Karpas-422 (cell line): ENCODE results near the gene ZNF221. TPM values are rescaled to one million over a fixed set of nuclear protein-coding genes. Genes with fewer than 3 reads are reported as not detected.

Experiments
- DNase-seq: peaks from one replicate; pipeline ENCODE4 v3.0.0-alpha.2; 2015
- H2AFZ ChIP-seq: fragments of 200-600 bp; sonication (generic); 2 replicates; pipeline ENCODE4 v1.6.1; 2014; ENCODE audit warnings: antibody characterized with exemption, low read length, mixed read lengths
- H3K27ac ChIP-seq: fragments of 200-600 bp; sonication (generic); 2 replicates; pipeline ENCODE4 v1.5.1; 2014; ENCODE audit warnings: mild to moderate bottlenecking, low read length, moderate library complexity
- H3K27me3 ChIP-seq: fragments of 200-600 bp; sonication (generic); 2 replicates; pipeline ENCODE4 v1.6.1; 2014; ENCODE audit warnings: low read length, mixed read lengths
- H3K36me3 ChIP-seq: fragments of 200-600 bp; sonication (generic); 2 replicates; pipeline ENCODE4 v1.6.1; 2014; ENCODE audit warnings: low read length, mixed read lengths; ENCODE audit not compliant: insufficient read depth
- H3K4me1 ChIP-seq: fragments of 200-600 bp; sonication (generic); 2 replicates; pipeline ENCODE4 v1.6.1; 2014; ENCODE audit warnings: mild to moderate bottlenecking, low read length, mixed read lengths
- H3K4me2 ChIP-seq: fragments of 200-600 bp; sonication (generic); 2 replicates; pipeline ENCODE4 v1.6.1; 2014; ENCODE audit warnings: low read length, low read depth, mild to moderate bottlenecking; ENCODE audit not compliant: poor library complexity, severe bottlenecking
- H3K4me3 ChIP-seq: fragments of 200-600 bp; sonication (generic); 2 replicates; pipeline ENCODE4 v1.5.1; 2014; ENCODE audit warnings: mild to moderate bottlenecking, antibody characterized with exemption, low read length, mixed read lengths
- H3K79me2 ChIP-seq: fragments of 200-600 bp; sonication (generic); 2 replicates; pipeline ENCODE4 v1.6.1; 2014; ENCODE audit warnings: mild to moderate bottlenecking, low read length, mixed read lengths
- H3K9ac ChIP-seq: fragments of 200-600 bp; sonication (generic); 2 replicates; pipeline ENCODE4 v1.6.0; 2014; ENCODE audit warnings: low read length
- H3K9me2 ChIP-seq: fragments of 200-600 bp; sonication (generic), shearing (Covaris generic); replicated peaks from 2 replicates; pipeline ENCODE4 v1.6.0; 2014; ENCODE audit warnings: mild to moderate bottlenecking, low read length, moderate library complexity; ENCODE audit not compliant: insufficient read depth
- H3K9me3 ChIP-seq: fragments of 300-700, 200-600 bp; sonication (generic); 2 replicates; pipeline ENCODE4 v1.6.1; 2014; ENCODE audit warnings: low read length, mixed read lengths
- H4K20me1 ChIP-seq: fragments of 200-600 bp; sonication (generic); 2 replicates; pipeline ENCODE4 v1.6.1; 2014; ENCODE audit warnings: mild to moderate bottlenecking, antibody characterized with exemption, low read length, low read depth; ENCODE audit not compliant: insufficient read depth
- total RNA-seq: library from RNA; depleted of rRNA; stranded (reverse); fragments of >200 nt; shearing (Covaris generic); gene quantifications from 2 replicates; pipeline ENCODE4 v1.2.3, GENCODE V29; 2014; ENCODE audit warnings: low replicate concordance

The ZNF221 gene
- total RNA-seq, 1 experiment from 2014 or later, result 0.19 TPM

GRCh38 chr19:43976732-43977131, 25.7 kb downstream of the ZNF221 start:
- Histone ChIP-seq H3K36me3 (no peaks in the 10 kb centered on the region), H3K27ac (no peak overlapping the region), H3K79me2 (no peaks in the 10 kb centered on the region), H3K4me1 (no peaks in the 10 kb centered on the region), H3K4me3 (no peak overlapping the region), H3K27me3 (no peaks in the 10 kb centered on the region), H3K4me2 (no peak overlapping the region), H3K9me3 (no peaks in the 10 kb centered on the region), H3K9me2 (no peaks in the 10 kb centered on the region), H3K9ac (no peak overlapping the region), H2AFZ (no peak overlapping the region), H4K20me1 (no peaks in the 10 kb centered on the region)
- DNase-seq, result no peak

- Histone ChIP-seq H3K4me1 (no peaks in the 10 kb centered on the region), H3K27ac (no peak overlapping the region), H3K79me2 (no peaks in the 10 kb centered on the region), H2AFZ (no peak overlapping the region), H3K9ac (no peak overlapping the region), H3K27me3 (no peaks in the 10 kb centered on the region), H4K20me1 (no peaks in the 10 kb centered on the region), H3K4me3 (no peak overlapping the region), H3K9me2 (no peaks in the 10 kb centered on the region), H3K4me2 (no peak overlapping the region), H3K36me3 (no peaks in the 10 kb centered on the region), H3K9me3 (no peaks in the 10 kb centered on the region)
- DNase-seq, result no peak
These were observed 32.5 kb downstream of the ZNF221 start for GRCh38 chr19:43983544-43983911.

- no peaks in the 10 kb centered on the region for H4K20me1 ChIP-seq
- H3K27ac ChIP-seq, result no peak within 1 kb of the TSS
- no peaks in the 10 kb centered on the region for H3K4me1 ChIP-seq
- H3K4me2 ChIP-seq, result no peak within 1 kb of the TSS
- no peaks in the 10 kb centered on the region for H3K9me3 ChIP-seq
- H3K36me3 ChIP-seq, result no peaks in the 10 kb centered on the region
- H3K27me3 ChIP-seq, result no peaks in the 10 kb centered on the region
- no peak for DNase-seq
- no peaks in the 10 kb centered on the region for H3K79me2 ChIP-seq
- H3K9me2 ChIP-seq, result no peaks in the 10 kb centered on the region
- no peak within 1 kb of the TSS for H2AFZ ChIP-seq
- H3K4me3 ChIP-seq, result no peak within 1 kb of the TSS
- no peak within 1 kb of the TSS for H3K9ac ChIP-seq
These were observed 33.1 kb downstream of the ZNF221 start, which contains the start of gene ZNF155 for GRCh38 chr19:43983912-43984686. TSS of gene ZNF155 (plus strand) at chr19:43984188. CDS start at chr19:43988544, 4,356 bp downstream.

GRCh38 chr19:43984687-43985000, 33.6 kb downstream of the ZNF221 start:
- Histone ChIP-seq H4K20me1 (no peaks in the 10 kb centered on the region), H3K4me1 (no peaks in the 10 kb centered on the region), H3K36me3 (no peaks in the 10 kb centered on the region), H3K4me3 (no peak overlapping the region), H3K27me3 (no peaks in the 10 kb centered on the region), H3K9me2 (no peaks in the 10 kb centered on the region), H3K9ac (no peak overlapping the region), H3K27ac (no peak overlapping the region), H3K79me2 (no peaks in the 10 kb centered on the region), H2AFZ (no peak overlapping the region), H3K9me3 (no peaks in the 10 kb centered on the region), H3K4me2 (no peak overlapping the region)
- DNase-seq, result no peak

GRCh38 chr19:43997631-43998290, 46.7 kb downstream of the ZNF221 start:
- no peaks in the 10 kb centered on the region for H3K9me2 ChIP-seq
- peaks cover 4% of the 10 kb centered on the region for H3K9me3 ChIP-seq
- H3K4me2 ChIP-seq, result no peak overlapping the region
- H3K27me3 ChIP-seq, result no peaks in the 10 kb centered on the region
- H3K4me1 ChIP-seq, result peaks cover 4% of the 10 kb centered on the region
- no peak overlapping the region for H3K27ac ChIP-seq
- H3K4me3 ChIP-seq, result no peak overlapping the region
- no peak overlapping the region for H3K9ac ChIP-seq
- no peaks in the 10 kb centered on the region for H3K79me2 ChIP-seq
- H2AFZ ChIP-seq, result no peak overlapping the region
- DNase-seq, result no peak
- H3K36me3 ChIP-seq, result no peaks in the 10 kb centered on the region; the same call in 1 of the 2 replicates
- no peaks in the 10 kb centered on the region for H4K20me1 ChIP-seq

- Histone ChIP-seq H3K9ac (no peak overlapping the region), H3K4me3 (peak overlapping the region; percentile 88), H3K27ac (no peak overlapping the region)
These were observed 51.2 kb downstream of the ZNF221 start for GRCh38 chr19:44002212-44002565.

GRCh38 chr19:44002566-44003460, 51.8 kb downstream of the ZNF221 start, which contains the start of gene ZNF230:
TSS of gene ZNF230 (plus strand) at chr19:44002957. CDS start at chr19:44007079, 4,122 bp downstream.
- peak within 1 kb of the TSS; percentile 34; the same call in 1 of the 2 replicates for H3K27ac ChIP-seq
- no peaks in the 10 kb centered on the region; the same call in 1 of the 2 replicates for H3K79me2 ChIP-seq
- H4K20me1 ChIP-seq, result no peaks in the 10 kb centered on the region
- peak; percentile 96 for DNase-seq
- peak within 1 kb of the TSS; percentile 74 for H3K4me2 ChIP-seq
- H3K36me3 ChIP-seq, result peaks cover 14% of the 10 kb centered on the region
- H3K9me2 ChIP-seq, result no peaks in the 10 kb centered on the region
- H3K9ac ChIP-seq, result peak within 1 kb of the TSS; percentile 79
- H3K9me3 ChIP-seq, result peaks cover 7% of the 10 kb centered on the region
- peaks cover 10% of the 10 kb centered on the region for H3K4me1 ChIP-seq
- H2AFZ ChIP-seq, result peak within 1 kb of the TSS; percentile 100
- no peaks in the 10 kb centered on the region for H3K27me3 ChIP-seq
- H3K4me3 ChIP-seq, result peak within 1 kb of the TSS; percentile 88

More at GRCh38 chr19:44002212-44002565, 51.2 kb downstream of the ZNF221 start:
- peaks cover 8% of the 10 kb centered on the region for H3K36me3 ChIP-seq
- H3K4me2 ChIP-seq, result peak overlapping the region; percentile 74
- no peak for DNase-seq
- H3K9me2 ChIP-seq, result no peaks in the 10 kb centered on the region
- H3K4me1 ChIP-seq, result peaks cover 10% of the 10 kb centered on the region
- no peaks in the 10 kb centered on the region for H4K20me1 ChIP-seq
- H3K9me3 ChIP-seq, result peaks cover 4% of the 10 kb centered on the region
- H3K27me3 ChIP-seq, result no peaks in the 10 kb centered on the region
- H2AFZ ChIP-seq, result peak overlapping the region; percentile 100
- no peaks in the 10 kb centered on the region; the same call in 1 of the 2 replicates for H3K79me2 ChIP-seq
